ENCODE measurements around the gene OR5AN1. TPM values are rescaled to one million over a fixed set of nuclear protein-coding genes. Genes with fewer than 3 reads are reported as not detected.

The OR5AN1 gene
- total and polyA plus RNA-seq, 9 donors = not detected

DNA sequence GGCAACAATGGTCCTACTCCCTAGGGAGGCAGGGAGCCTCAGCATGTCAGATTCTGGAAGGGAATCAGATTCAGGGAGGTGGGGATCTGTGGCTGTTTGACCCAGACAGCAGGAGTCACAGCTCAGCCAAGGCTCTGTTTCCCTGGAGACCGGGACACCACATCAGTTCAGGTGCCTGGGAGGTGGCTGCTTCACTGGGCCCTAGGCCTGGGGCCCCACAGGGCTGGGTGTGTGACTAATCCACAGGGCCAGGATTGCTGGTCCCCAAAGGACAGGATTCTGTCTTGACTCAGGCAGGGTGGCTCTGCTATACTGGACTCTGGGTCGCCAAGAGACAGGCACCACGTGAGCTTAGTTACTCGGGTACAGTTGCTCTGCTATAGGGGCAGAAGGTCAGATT is 3.5 kb upstream of the OR5AN1 start:
- no peak overlapping the region for H3K27ac ChIP-seq
- no peaks in the 10 kb centered on the region for H3K36me3 ChIP-seq
- intact Hi-C loops (cut with DNase I) = no loop called here
- H3K27me3 ChIP-seq = no peaks in the 10 kb centered on the region
- TF ChIP-seq POLR2A (IDR thresholded peaks at IDR 0.05) = no peak
- TF ChIP-seq, protein P1, sequence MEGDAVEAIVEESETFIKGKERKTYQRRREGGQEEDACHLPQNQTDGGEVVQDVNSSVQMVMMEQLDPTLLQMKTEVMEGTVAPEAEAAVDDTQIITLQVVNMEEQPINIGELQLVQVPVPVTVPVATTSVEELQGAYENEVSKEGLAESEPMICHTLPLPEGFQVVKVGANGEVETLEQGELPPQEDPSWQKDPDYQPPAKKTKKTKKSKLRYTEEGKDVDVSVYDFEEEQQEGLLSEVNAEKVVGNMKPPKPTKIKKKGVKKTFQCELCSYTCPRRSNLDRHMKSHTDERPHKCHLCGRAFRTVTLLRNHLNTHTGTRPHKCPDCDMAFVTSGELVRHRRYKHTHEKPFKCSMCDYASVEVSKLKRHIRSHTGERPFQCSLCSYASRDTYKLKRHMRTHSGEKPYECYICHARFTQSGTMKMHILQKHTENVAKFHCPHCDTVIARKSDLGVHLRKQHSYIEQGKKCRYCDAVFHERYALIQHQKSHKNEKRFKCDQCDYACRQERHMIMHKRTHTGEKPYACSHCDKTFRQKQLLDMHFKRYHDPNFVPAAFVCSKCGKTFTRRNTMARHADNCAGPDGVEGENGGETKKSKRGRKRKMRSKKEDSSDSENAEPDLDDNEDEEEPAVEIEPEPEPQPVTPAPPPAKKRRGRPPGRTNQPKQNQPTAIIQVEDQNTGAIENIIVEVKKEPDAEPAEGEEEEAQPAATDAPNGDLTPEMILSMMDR (IDR thresholded peaks at IDR 0.05) = no peak
- TF ChIP-seq EP300 (IDR thresholded peaks at IDR 0.05) = no peak
- no peak overlapping the region for H3K4me3 ChIP-seq
- H3K9me3 ChIP-seq = no peaks in the 10 kb centered on the region
- 63 to 69% (median 64%) methylated on average over 4 of the region's 4 CpGs for WGBS, 3 donors
- DNase-seq = no peak
- no peaks in the 10 kb centered on the region for H3K4me1 ChIP-seq (ENCODE audit: insufficient read depth)

DNA sequence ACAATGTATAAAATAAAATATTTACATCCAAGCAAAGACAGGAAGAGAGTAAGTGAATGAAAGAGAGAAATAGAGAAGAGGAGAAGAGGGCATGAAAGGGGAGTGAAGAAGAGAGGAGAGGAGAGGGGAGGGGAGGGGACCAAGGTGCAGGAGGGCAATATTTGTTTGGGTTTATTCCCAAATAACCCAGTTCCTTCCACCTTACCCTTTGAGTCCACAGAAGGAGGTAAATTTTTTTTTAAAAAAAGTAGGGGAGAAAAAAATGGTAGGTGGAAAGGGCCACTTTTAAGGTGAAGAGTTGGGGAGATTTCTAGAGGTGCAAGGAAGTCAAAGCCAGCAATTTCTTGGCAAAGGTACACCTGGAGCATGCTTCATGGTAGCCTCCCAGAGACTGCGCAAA is 2.1 kb upstream of the OR5AN1 start:
- 100% methylated on average over 1 of the region's 1 CpG for WGBS, 3 donors
- no peak for DNase-seq
- H3K9me3 ChIP-seq = no peaks in the 10 kb centered on the region
- H3K4me3 ChIP-seq = no peak overlapping the region
- no peaks in the 10 kb centered on the region for H3K36me3 ChIP-seq
- intact Hi-C loops (cut with DNase I) = no loop called here
- H3K4me1 ChIP-seq (ENCODE audit: insufficient read depth) = no peaks in the 10 kb centered on the region
- no peak overlapping the region for H3K27ac ChIP-seq
- TF ChIP-seq EP300 (IDR thresholded peaks at IDR 0.05) (no peak), POLR2A (IDR thresholded peaks at IDR 0.05) (no peak)
- TF ChIP-seq, protein P1 (IDR thresholded peaks at IDR 0.05) = no peak
- no peaks in the 10 kb centered on the region for H3K27me3 ChIP-seq

DNA sequence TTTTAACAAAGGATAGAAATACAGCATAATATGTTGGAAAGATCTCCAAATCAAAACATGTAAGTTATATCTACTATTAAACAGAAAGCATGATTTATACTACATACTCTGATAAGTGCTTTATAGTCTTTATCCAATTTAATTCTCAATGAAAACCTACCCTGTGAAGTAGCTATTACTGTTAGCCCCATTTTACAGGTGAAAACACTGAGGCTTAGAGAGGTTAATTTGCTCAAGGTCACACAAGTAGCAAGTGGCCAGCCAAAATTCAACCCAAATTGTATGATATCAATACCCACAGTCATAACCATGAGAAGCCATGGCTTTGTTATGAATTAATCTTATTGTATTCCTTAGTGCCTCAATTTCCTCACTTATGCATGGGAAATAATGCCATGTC is 675 bp upstream of the OR5AN1 start:
- Histone ChIP-seq H3K27ac (no peak overlapping the region), H3K27me3 (no peaks in the 10 kb centered on the region), H3K9me3 (no peaks in the 10 kb centered on the region), H3K4me3 (no peak overlapping the region), H3K36me3 (no peaks in the 10 kb centered on the region), H3K4me1 (ENCODE audit: insufficient read depth) (no peaks in the 10 kb centered on the region)
- no peak for DNase-seq
- intact Hi-C loops (cut with DNase I) = no loop called here
- no peak for TF ChIP-seq EP300 (IDR thresholded peaks at IDR 0.05)
- TF ChIP-seq POLR2A (IDR thresholded peaks at IDR 0.05) = no peak
- TF ChIP-seq, protein P1 (IDR thresholded peaks at IDR 0.05) = no peak

DNA sequence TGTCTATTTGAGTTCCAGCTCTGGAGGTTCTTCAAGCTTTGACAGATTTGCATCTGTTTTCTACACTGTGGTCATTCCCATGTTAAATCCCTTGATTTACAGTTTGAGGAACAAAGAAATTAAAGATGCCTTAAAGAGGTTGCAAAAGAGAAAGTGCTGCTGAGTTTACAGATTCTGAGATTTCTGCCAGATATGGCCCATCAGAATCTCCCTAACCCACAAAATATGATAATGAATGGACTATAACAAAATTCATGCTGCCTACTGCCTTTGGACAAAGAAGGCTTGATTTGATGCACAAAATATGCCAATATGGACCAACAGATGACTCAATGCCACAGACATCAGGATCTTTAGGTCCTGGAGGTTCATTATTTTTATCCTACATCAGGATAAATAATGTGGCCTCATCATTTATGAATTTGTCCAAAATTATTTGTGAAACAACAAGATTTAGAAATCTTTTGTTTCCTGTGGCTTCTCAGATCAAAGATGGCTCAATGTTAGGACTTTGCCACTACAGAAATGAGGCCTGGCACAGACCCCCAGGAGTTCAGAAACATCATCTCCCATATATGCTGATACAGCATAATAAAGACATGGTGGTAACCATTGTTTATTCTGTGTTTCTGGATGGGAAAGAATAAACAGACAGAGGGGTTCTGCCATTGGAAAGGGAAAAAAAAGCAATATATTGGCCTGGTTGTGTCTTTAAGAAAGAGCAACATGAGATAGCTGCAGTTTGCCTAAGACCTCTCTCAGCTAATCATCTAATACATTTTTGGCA is 6.7 kb downstream of the OR5AN1 start:
- no peak for DNase-seq
- Histone ChIP-seq H3K4me3 (no peak overlapping the region), H3K4me1 (ENCODE audit: insufficient read depth) (no peaks in the 10 kb centered on the region), H3K36me3 (no peaks in the 10 kb centered on the region), H3K27ac (no peak overlapping the region), H3K27me3 (no peaks in the 10 kb centered on the region), H3K9me3 (no peaks in the 10 kb centered on the region)
- intact Hi-C loops (cut with DNase I) = no loop called here
- no peak for TF ChIP-seq EP300 (IDR thresholded peaks at IDR 0.05)
- TF ChIP-seq, protein P1 (IDR thresholded peaks at IDR 0.05) = no peak
- no peak for TF ChIP-seq POLR2A (IDR thresholded peaks at IDR 0.05)

Measured in ovary (tissue), 9 donors.